Measurements from ENCODE around the gene SEC14L3. TPM values are rescaled to one million over a fixed set of nuclear protein-coding genes. Genes with fewer than 3 reads are reported as not detected.

The SEC14L3 gene
- total RNA-seq, 2 experiments from 2014 or later, result 0.25 TPM; not detected in 1

- ChIA-PET CTCF (interaction anchor here (0.8 to 2.9 kb wide), 6 partner anchors 11 to 124 kb away, joined by 3 to 11 read pairs (median 5); partner anchors contain the start of gene RNF215), POLR2A (interaction anchor here (1.2 to 6.0 kb wide), 3 partner anchors 12 to 18 kb away, joined by 3 to 53 read pairs (median 6); partner anchors contain the start of genes MTFP1 and SEC14L2)
- peaks cover 21% of the 10 kb centered on the region for H3K4me1 Mint-ChIP-seq
- no peak for DNase-seq
- H3K27me3 Mint-ChIP-seq, result no peaks in the 10 kb centered on the region
- H3K27ac Mint-ChIP-seq, result no peak overlapping the region
- H3K9me3 Mint-ChIP-seq, result no peaks in the 10 kb centered on the region
- H3K4me3 Mint-ChIP-seq, result no peak overlapping the region
- peaks cover 30% of the 10 kb centered on the region for H3K36me3 Mint-ChIP-seq (ENCODE audit: low read depth)
Observed at GRCh38 chr22:30411780-30412179, 60.0 kb downstream of the SEC14L3 start.

Other genes starting within 250 kb of the SEC14L3 start
- 10 to 100 TPM; 94.6 to 94.8 TPM for gene LIF, start 225.3 kb downstream of the SEC14L3 start, total RNA-seq
- gene OSM, start 205.2 kb downstream of the SEC14L3 start, total RNA-seq, result 100 to 1,000 TPM; 103 to 107 TPM
- 10 to 100 TPM; 14.2 to 14.6 TPM for gene CASTOR1, start 182.5 kb downstream of the SEC14L3 start, total RNA-seq
- 10 to 100 TPM; 37.9 to 41.6 TPM for gene TBC1D10A, start 145.1 kb downstream of the SEC14L3 start, total RNA-seq
- gene SF3A1, start 115.1 kb downstream of the SEC14L3 start, total RNA-seq, result 100 to 1,000 TPM; 225 to 226 TPM
- 1 to 10 TPM; 3.2 to 3.6 TPM for gene CCDC157, start 115.0 kb downstream of the SEC14L3 start, total RNA-seq
- gene RNF215, start 84.6 kb downstream of the SEC14L3 start, total RNA-seq, result 10 to 100 TPM; 12.2 to 13.3 TPM
- gene SEC14L2, start 75.0 kb downstream of the SEC14L3 start, total RNA-seq, result 1 to 10 TPM; 5.6 to 7.4 TPM
- gene MTFP1, start 46.2 kb downstream of the SEC14L3 start, total RNA-seq, result 10 to 100 TPM; 49.5 to 52.1 TPM
- not detected for gene SEC14L4, start 33.7 kb upstream of the SEC14L3 start, total RNA-seq
- gene SEC14L6, start 74.7 kb upstream of the SEC14L3 start, total RNA-seq, result not detected
- not detected for gene GAL3ST1, start 102.6 kb upstream of the SEC14L3 start, total RNA-seq
- 10 to 100 TPM; 48.3 to 54.9 TPM for gene PES1, start 119.9 kb upstream of the SEC14L3 start, total RNA-seq
- gene TCN2, start 135.2 kb upstream of the SEC14L3 start, total RNA-seq, result 1 to 10 TPM; 1.7 to 1.9 TPM
- gene SLC35E4, start 163.8 kb upstream of the SEC14L3 start, total RNA-seq, result 1 to 10 TPM; 5.3 to 5.8 TPM
- 10 to 100 TPM; 14.3 to 18.5 TPM for gene DUSP18, start 195.9 kb upstream of the SEC14L3 start, total RNA-seq
- gene OSBP2, start 222.9 kb upstream of the SEC14L3 start, total RNA-seq, result 1 to 10 TPM; 4.8 to 5.0 TPM

Measured in activated CD4-positive, alpha-beta memory T cell treated with anti-CD3 and anti-CD28 coated beads, Interleukin-2, amount 10 ng/mL, durations not matched to agents 7 days and 5 days (primary cell).